BJ (cell line): ENCODE data around the gene NID2. TPM values are rescaled to one million over a fixed set of nuclear protein-coding genes. Genes with fewer than 3 reads are reported as not detected.

Experiments
- CTCF ChIA-PET: fragments of 350-600 bp; formaldehyde crosslinking; extraction: SDS; loops from one replicate; lab custom pipeline; 2021; ENCODE audit warnings: antibody characterized with exemption, inconsistent platforms; lab: Yijun Ruan, JAX
- POLR2A ChIA-PET: fragments of 300-600 bp; sonication (Branson Sonifier 250); formaldehyde crosslinking; extraction: SDS; loops from one replicate; lab custom pipeline; 2021; ENCODE audit warnings: antibody characterized with exemption; lab: Charles Lee
- DNase-seq: peaks from one replicate; pipeline ENCODE4 v3.0.0-alpha.2; 2011; ENCODE audit warnings: low read depth
- H3K27me3 ChIP-seq: 2 replicates; pipeline ENCODE4 v1.6.0; 2011; ENCODE audit warnings: low read length; ENCODE audit not compliant: control insufficient read depth, insufficient read depth
- H3K36me3 ChIP-seq: 2 replicates; pipeline ENCODE4 v1.5.1; 2011; ENCODE audit warnings: low read length; ENCODE audit not compliant: control insufficient read depth, insufficient read depth
- H3K4me3 ChIP-seq: 2 replicates; pipeline ENCODE4 v1.5.1; 2011; ENCODE audit warnings: low read depth, mild to moderate bottlenecking, control low read depth, low read length
- CTCF ChIP-seq: IDR thresholded peaks from 2 replicates; pipeline ENCODE4 v1.5.1; 2011; ENCODE audit warnings: low read depth, mild to moderate bottlenecking, control low read depth, inconsistent platforms, low read length, moderate library complexity; ENCODE audit not compliant: insufficient read depth
- polyA plus RNA-seq: library from polyadenylated mRNA; depleted of rRNA; stranded (reverse); fragments of >200 nt; gene quantifications from 2 replicates; pipeline ENCODE4 v1.2.3, GENCODE V29; 2011

NID2 gene
- polyA plus RNA-seq, 1 experiment: 279 TPM

- ChIA-PET POLR2A (no interaction called here), CTCF (interaction anchor here (0.8 to 8.7 kb wide), 34 partner anchors 9 to 696 kb away, joined by 3 to 70 read pairs (median 4); partner anchors contain the start of gene GNG2)
- Histone ChIP-seq H3K36me3 (no peaks in the 10 kb centered on the region), H3K4me3 (no peak overlapping the region), H3K27me3 (peaks cover 4% of the 10 kb centered on the region; the same call in 1 of the 2 replicates)
- TF ChIP-seq CTCF: no peak
- DNase-seq: no peak
These were observed 90.2 kb downstream of the NID2 start for GRCh38 chr14:51978681-51979085.

DNA sequence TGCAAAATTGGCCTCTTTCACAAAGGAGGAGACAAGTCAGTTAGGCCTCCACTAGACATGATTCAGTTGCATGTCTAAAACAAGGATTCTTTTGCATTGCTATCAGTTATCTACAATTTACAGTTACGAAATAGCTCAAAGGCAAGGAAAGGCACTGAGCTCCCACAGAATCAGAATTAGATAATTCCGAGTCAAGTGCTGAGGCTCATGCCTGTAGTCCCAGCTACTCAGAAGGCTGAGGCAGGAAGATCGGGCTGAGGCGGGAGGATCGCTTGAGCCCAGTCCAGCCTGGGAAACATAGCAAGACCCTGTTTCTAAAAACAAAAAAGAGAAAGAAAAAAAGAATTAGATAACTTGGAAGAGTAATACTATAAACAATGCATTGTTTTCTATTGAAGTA lies 91.8 kb downstream of the NID2 start:
- CTCF ChIA-PET: interaction anchor here (0.6 to 8.7 kb wide), 5 partner anchors 7 to 694 kb away, joined by 3 to 70 read pairs (median 9); no protein-coding TSS in a partner anchor
- POLR2A ChIA-PET: no interaction called here
- Histone ChIP-seq H3K4me3 (no peak overlapping the region), H3K36me3 (no peaks in the 10 kb centered on the region), H3K27me3 (peaks cover 2% of the 10 kb centered on the region; the same call in 1 of the 2 replicates)
- no peak for DNase-seq
- TF ChIP-seq CTCF: no peak

- ChIA-PET POLR2A (no interaction called here), CTCF (interaction anchor here (0.6 to 1.3 kb wide), 2 partner anchors 10 to 1036 kb away, joined by 3 read pairs; no protein-coding TSS in a partner anchor)
- no peak for TF ChIP-seq CTCF
- DNase-seq: no peak
- no peaks in the 10 kb centered on the region for H3K27me3 ChIP-seq
- no peak overlapping the region for H3K4me3 ChIP-seq
- H3K36me3 ChIP-seq: no peaks in the 10 kb centered on the region
These were observed 96.3 kb downstream of the NID2 start for GRCh38 chr14:51972566-51972965.

GRCh38 chr14:51969852-51970540 lies 98.9 kb downstream of the NID2 start:
- ChIA-PET POLR2A (no interaction called here), CTCF (interaction anchor here (0.8 to 2.6 kb wide), 5 partner anchors 9 to 686 kb away, joined by 3 to 18 read pairs (median 3); no protein-coding TSS in a partner anchor)
- Histone ChIP-seq H3K4me3 (no peak overlapping the region), H3K27me3 (no peaks in the 10 kb centered on the region), H3K36me3 (no peaks in the 10 kb centered on the region)
- TF ChIP-seq CTCF: no peak
- no peak for DNase-seq

- POLR2A ChIA-PET: no interaction called here
- no peak for DNase-seq
- Histone ChIP-seq H3K27me3 (no peaks in the 10 kb centered on the region), H3K4me3 (no peak overlapping the region), H3K36me3 (no peaks in the 10 kb centered on the region)
- CTCF ChIA-PET: interaction anchor here (1.0 to 1.4 kb wide), 3 partner anchors 11 to 29 kb away, joined by 3 to 8 read pairs (median 3); no protein-coding TSS in a partner anchor
- no peak for TF ChIP-seq CTCF
These were observed 101.3 kb downstream of the NID2 start for GRCh38 chr14:51967521-51967920.
